HepG2 (cell line): ENCODE results near the gene ARPIN. TPM values are rescaled to one million over a fixed set of nuclear protein-coding genes. Genes with fewer than 3 reads are reported as not detected.
A peak's percentile ranks its signal among the peaks of the same experiment; 100 is the strongest.

Source experiments
- AFF4 ChIP-seq: sonication (generic); formaldehyde crosslinking; IDR thresholded peaks from 2 replicates; pipeline ENCODE4 v1.4.0; 2020; ENCODE audit warnings: missing genetic modification reagents
- BRCA1 ChIP-seq: sonication (generic); formaldehyde crosslinking; IDR thresholded peaks from 2 replicates; pipeline ENCODE4 v1.4.0; 2020; ENCODE audit warnings: missing genetic modification reagents
- BRF2 ChIP-seq: sonication (generic); formaldehyde crosslinking; IDR thresholded peaks from 2 replicates; pipeline ENCODE4 v1.8.1; 2022; ENCODE audit warnings: mild to moderate bottlenecking, missing genetic modification reagents
- FOXP4 ChIP-seq: sonication (generic); formaldehyde crosslinking; IDR thresholded peaks from 2 replicates; pipeline ENCODE4 v1.4.0; 2020; ENCODE audit warnings: missing genetic modification reagents
- HOXA5 ChIP-seq: sonication (generic); formaldehyde crosslinking; IDR thresholded peaks from 2 replicates; pipeline ENCODE4 v1.4.0; 2020; ENCODE audit warnings: missing genetic modification reagents
- LRRFIP1 ChIP-seq: sonication (generic); formaldehyde crosslinking; conservative IDR thresholded peaks from 2 replicates; pipeline ENCODE4 v1.4.0; 2020; ENCODE audit warnings: missing genetic modification reagents
- MAFF ChIP-seq: IDR thresholded peaks from 2 replicates; pipeline ENCODE4 v1.6.1; 2011; ENCODE audit warnings: low read depth, low read length, improper control_type of control experiment
- NFE2L1 ChIP-seq: sonication (generic); formaldehyde crosslinking; IDR thresholded peaks from 2 replicates; pipeline ENCODE4 v1.4.0; 2020; ENCODE audit warnings: missing genetic modification reagents, mild to moderate bottlenecking, borderline replicate concordance
- RAD51 ChIP-seq: fragments of 450-650 bp; IDR thresholded peaks from 2 replicates; pipeline ENCODE4 v1.6.1; 2016; ENCODE audit warnings: borderline replicate concordance
- RXRA ChIP-seq: sonication (generic); formaldehyde crosslinking; IDR thresholded peaks from 2 replicates; pipeline ENCODE4 v1.5.1; 2020; ENCODE audit warnings: missing genetic modification reagents
- SMYD3 ChIP-seq: sonication (generic); formaldehyde crosslinking; IDR thresholded peaks from 2 replicates; pipeline ENCODE4 v1.8.1; 2023; ENCODE audit warnings: mild to moderate bottlenecking, missing genetic modification reagents
- SNAPC2 ChIP-seq: sonication (generic); formaldehyde crosslinking; IDR thresholded peaks from 2 replicates; pipeline ENCODE4 v1.8.1; 2022; ENCODE audit warnings: mild to moderate bottlenecking, missing genetic modification reagents
- TBP ChIP-seq: sonication (generic); formaldehyde crosslinking; IDR thresholded peaks from 2 replicates; pipeline ENCODE4 v1.5.0; 2020; ENCODE audit warnings: missing genetic modification reagents
- THAP7 ChIP-seq: sonication (generic); formaldehyde crosslinking; IDR thresholded peaks from 2 replicates; pipeline ENCODE4 v1.8.1; 2023; ENCODE audit warnings: mild to moderate bottlenecking, missing genetic modification reagents
- ZNF224 ChIP-seq: sonication (generic); formaldehyde crosslinking; IDR thresholded peaks from 2 replicates; pipeline ENCODE4 v1.5.0; 2020; ENCODE audit warnings: mild to moderate bottlenecking, missing genetic modification reagents
- ZNF256 ChIP-seq: sonication (generic); formaldehyde crosslinking; conservative IDR thresholded peaks from 2 replicates; pipeline ENCODE4 v1.4.0; 2020; ENCODE audit warnings: missing genetic modification reagents
- ZNF264 ChIP-seq: sonication (generic); formaldehyde crosslinking; IDR thresholded peaks from 2 replicates; pipeline ENCODE4 v1.4.0; 2020; ENCODE audit warnings: missing genetic modification reagents
- ZNF451 ChIP-seq: sonication (generic); formaldehyde crosslinking; IDR thresholded peaks from 2 replicates; pipeline ENCODE4 v1.5.0; 2020; ENCODE audit warnings: mild to moderate bottlenecking, missing genetic modification reagents
- ZNF572 ChIP-seq: sonication (generic); formaldehyde crosslinking; IDR thresholded peaks from 2 replicates; pipeline ENCODE4 v1.5.1; 2020; ENCODE audit warnings: mild to moderate bottlenecking, missing genetic modification reagents
- ZNF879 ChIP-seq: sonication (generic); formaldehyde crosslinking; IDR thresholded peaks from 2 replicates; pipeline ENCODE4 v1.8.1; 2023; ENCODE audit warnings: missing genetic modification reagents
- polyA plus RNA-seq, 8 experiments: library from polyadenylated mRNA; depleted of rRNA in 3 of 8; stranded (reverse) in 7 of 8; unstranded in 1 of 8; fragments of >200 nt; fragmentation: Illumina TruSeq in 4 of 8; extraction: Trizol in 4 of 8; gene quantifications; 2 replicates each; pipeline versions ENCODE4 v1.2.1 to v1.2.3, GENCODE V29; 2011 to 2016; ENCODE audit warnings: low read depth in 4 of 8, missing spikeins in 1 of 8, mixed read lengths in 1 of 8; ENCODE audit not compliant: insufficient read depth in 1 of 8
- total RNA-seq, 5 experiments: library from RNA; depleted of rRNA; stranded (reverse); fragments of >200 nt; fragmentation: Illumina TruSeq; extraction: Trizol; gene quantifications; 2 replicates each; pipeline ENCODE4 v1.2.3, GENCODE V29; 2016; ENCODE audit warnings: low read depth in 1 of 5

ARPIN gene
- total and polyA plus RNA-seq, 2 of the 13 experiments (the other 11 are each of a cell fraction or from before 2014, with no cell fraction given): 2.8 to 5.0 TPM

- TF ChIP-seq LRRFIP1 (no peak), ZNF264 (CRISPR knock-in tag) (peak; percentile 84), ZNF572 (peak; percentile 91; the same call in 1 of the 2 replicates), AFF4 (CRISPR knock-in tag) (peak; percentile 87; the same call in 1 of the 2 replicates), FOXP4 (peak; percentile 79), HOXA5 (CRISPR knock-in tag) (peak; percentile 96), THAP7 (peak; percentile 99), ZNF256 (CRISPR knock-in tag) (no peak; the same call in 1 of the 2 replicates), RXRA (peak; percentile 97), RAD51 (no peak), SMYD3 (CRISPR knock-in tag) (peak; percentile 86; the same call in 1 of the 2 replicates), ZNF451 (peak; percentile 93; the same call in 1 of the 2 replicates), ZNF879 (CRISPR knock-in tag) (peak; percentile 87; the same call in 1 of the 2 replicates), TBP (CRISPR knock-in tag) (no peak), ZNF224 (peak; percentile 91), NFE2L1 (CRISPR knock-in tag) (peak; percentile 82; the same call in 1 of the 2 replicates), SNAPC2 (CRISPR knock-in tag) (peak; percentile 93; the same call in 1 of the 2 replicates), BRCA1 (CRISPR knock-in tag) (0 out of 2 replicates have a peak, but pooled peaks have one; percentile 47), BRF2 (peak; percentile 81; the same call in 1 of the 2 replicates), MAFF (no peak)
Observed at GRCh38 chr15:89893696-89894447, 18.9 kb downstream of the ARPIN start, which contains the start of gene AP3S2 (continued).
